Common myeloid progenitor, CD34-positive (primary cell): ENCODE results near the gene EXOC3L1.

Experiments used
- CTCF ChIA-PET: fragments of 350-600 bp; sonication (Branson Sonifier 250); formaldehyde crosslinking; loops from one replicate; lab custom pipeline; 2021; ENCODE audit warnings: antibody characterized with exemption; lab: Charles Lee
- POLR2A ChIA-PET: fragments of 350-600 bp; sonication (Branson Sonifier 250); formaldehyde crosslinking; loops from one replicate; lab custom pipeline; 2021; ENCODE audit warnings: antibody characterized with exemption; lab: Charles Lee
- DNase-seq, 3 donors: peaks; one replicate each; pipeline versions ENCODE4 v3.0.0 to v3.0.0-alpha.2; 2013
- H3K27ac ChIP-seq, 2 experiments: 1 replicate in 1 of 2; 2 replicates in 1 of 2; pipeline ENCODE4 v1.7.0; 2013; ENCODE audit warnings: inconsistent platforms in 2 of 2, low read length in 2 of 2, mild to moderate bottlenecking in 2 of 2, low read depth in 1 of 2, moderate library complexity in 1 of 2; ENCODE audit not compliant: severe bottlenecking in 2 of 2, insufficient read depth in 1 of 2, poor library complexity in 1 of 2
- H3K27me3 ChIP-seq, 5 experiments: replicated peaks in 2 of 5; 1 replicate in 3 of 5; 2 replicates in 2 of 5; pipeline versions ENCODE4 v1.6.1 to v1.7.0; 2013; ENCODE audit warnings: low read length in 4 of 5, mild to moderate bottlenecking in 2 of 5, moderate library complexity in 2 of 5, inconsistent platforms in 1 of 5; ENCODE audit not compliant: insufficient read depth in 5 of 5, control insufficient read depth in 4 of 5
- H3K36me3 ChIP-seq, 4 experiments: 1 replicate in 2 of 4; 2 replicates in 2 of 4; pipeline versions ENCODE4 v1.6.1 to v1.7.0; 2013; ENCODE audit warnings: low read length in 3 of 4, control low read depth in 1 of 4, mild to moderate bottlenecking in 1 of 4; ENCODE audit not compliant: control insufficient read depth in 4 of 4, insufficient read depth in 4 of 4
- H3K4me1 ChIP-seq, 4 experiments: 1 replicate in 3 of 4; 2 replicates in 1 of 4; pipeline versions ENCODE4 v1.6.1 to v1.7.1; 2013; ENCODE audit warnings: low read length in 3 of 4, mild to moderate bottlenecking in 3 of 4, control low read depth in 1 of 4, inconsistent platforms in 1 of 4, moderate library complexity in 1 of 4; ENCODE audit not compliant: control insufficient read depth in 4 of 4, insufficient read depth in 4 of 4; ENCODE audit errors: control extremely low read depth in 1 of 4
- H3K4me3 ChIP-seq, 7 experiments: 1 replicate in 4 of 7; 2 replicates in 3 of 7; pipeline versions ENCODE4 v1.5.1 to v1.7.0; 2013; ENCODE audit warnings: mild to moderate bottlenecking in 7 of 7, low read length in 6 of 7, moderate library complexity in 6 of 7, inconsistent platforms in 2 of 7, low read depth in 2 of 7, control low read depth in 1 of 7; ENCODE audit not compliant: insufficient read depth in 4 of 7, control insufficient read depth in 1 of 7; ENCODE audit errors: extremely low read depth in 1 of 7
- H3K9me3 ChIP-seq, 5 experiments: 1 replicate in 4 of 5; 2 replicates in 1 of 5; pipeline versions ENCODE4 v1.6.1 to v1.7.1; 2013; ENCODE audit warnings: low read length in 4 of 5, mild to moderate bottlenecking in 2 of 5, inconsistent platforms in 1 of 5, low read depth in 1 of 5, moderate library complexity in 1 of 5; ENCODE audit not compliant: control insufficient read depth in 4 of 5, insufficient read depth in 2 of 5; ENCODE audit errors: control extremely low read depth in 1 of 5
- WGBS: methylation state at CpG from one replicate; pipeline ENCODE4 v1.1.5; 2013; ENCODE audit not compliant: insufficient coverage; 5-methylcytosine and 5-hydroxymethylcytosine counted together

Gene EXOC3L1

DNA sequence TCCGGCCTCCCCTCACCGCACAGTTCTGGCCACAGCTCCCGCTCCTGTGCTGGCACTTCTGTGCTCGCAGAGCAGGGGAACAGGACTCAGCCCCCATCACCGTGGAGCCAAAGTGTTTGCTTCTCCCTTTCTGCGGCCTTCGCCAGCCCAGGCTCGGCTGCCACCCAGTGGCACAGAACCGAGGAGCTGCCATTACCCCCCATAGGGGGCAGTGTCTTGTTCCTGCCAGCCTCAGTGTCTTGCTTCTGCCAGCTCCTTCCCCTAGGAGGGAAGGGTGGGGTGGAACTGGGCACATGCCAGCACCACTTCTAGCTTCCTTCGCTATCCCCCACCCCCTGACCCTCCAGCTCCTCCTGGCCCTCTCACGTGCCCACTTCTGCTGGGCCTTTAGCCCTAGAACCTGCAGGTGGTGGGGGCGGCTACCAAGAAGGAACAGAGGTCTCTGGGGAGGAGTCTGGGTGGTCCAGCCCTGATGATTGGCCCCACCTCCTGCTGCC, 8.3 kb upstream of the EXOC3L1 start:
- Histone ChIP-seq H3K4me1 (peaks cover 0 to 8% (median 4%) of the 10 kb centered on the region in 4 experiments), H3K36me3 (peaks cover 19 to 81% (median 64%) of the 10 kb centered on the region in 4 experiments), H3K27me3 (no peaks in the 10 kb centered on the region), H3K9me3 (no peaks in the 10 kb centered on the region), H3K4me3 (no peak overlapping the region), H3K27ac (no peak overlapping the region)
- DNase-seq, result peak; percentile 60 to 77 (median 77)
- WGBS, result 58% methylated on average over 10 of the region's 12 CpGs
- CTCF ChIA-PET, result interaction anchor here (0.9 to 2.9 kb wide), 22 partner anchors 9 to 248 kb away, joined by 3 to 22 read pairs (median 4); partner anchors contain the start of gene TMEM208
- POLR2A ChIA-PET, result interaction anchor here (0.6 to 1.0 kb wide), 2 partner anchors 12 to 46 kb away, joined by 4 to 6 read pairs; no protein-coding TSS in a partner anchor

DNA sequence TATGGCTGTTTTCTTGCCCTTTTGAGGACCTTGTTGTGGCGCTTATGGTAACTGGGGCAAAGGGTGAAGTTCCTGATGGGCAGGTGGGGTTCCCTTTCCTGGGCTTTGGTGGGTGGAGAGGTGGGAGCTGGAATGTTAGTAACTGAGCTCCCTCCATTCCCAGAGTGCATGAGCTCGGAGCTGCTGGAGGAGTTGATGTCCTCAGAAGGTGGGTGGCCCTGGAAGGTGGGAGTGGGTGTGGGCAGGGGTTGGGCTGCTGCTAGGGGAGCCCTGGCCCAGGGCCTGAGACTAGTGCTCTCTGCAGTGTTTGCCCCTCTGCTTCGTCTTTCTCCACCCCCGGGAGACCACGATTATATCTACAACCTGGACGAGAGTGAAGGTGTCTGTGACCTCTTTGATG, 7.8 kb upstream of the EXOC3L1 start:
- POLR2A ChIA-PET, result interaction anchor here (0.6 to 1.0 kb wide), 2 partner anchors 13 to 47 kb away, joined by 4 to 6 read pairs; no protein-coding TSS in a partner anchor
- no peaks in the 10 kb centered on the region for H3K27me3 ChIP-seq
- H3K4me3 ChIP-seq, result no peak overlapping the region

DNA sequence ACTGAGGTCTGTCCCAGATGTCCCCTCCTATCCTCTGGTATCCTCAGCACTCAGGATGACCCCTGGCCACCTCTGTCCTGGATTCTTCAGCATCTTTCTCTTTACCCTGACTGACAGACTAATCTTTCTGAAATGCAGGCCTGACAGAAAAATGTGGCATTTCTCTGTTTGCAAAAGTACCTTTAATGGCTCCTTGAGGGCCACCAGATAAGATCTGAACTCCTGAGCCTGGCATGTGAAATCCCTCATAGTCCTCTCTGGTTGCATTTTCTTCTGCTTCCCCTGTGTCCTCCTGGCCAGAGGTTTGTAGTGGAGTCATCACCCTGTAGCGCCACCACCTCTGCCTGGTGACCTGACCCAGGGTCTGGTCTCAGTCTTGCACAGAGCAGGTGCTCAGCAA, 6.9 kb upstream of the EXOC3L1 start:
- peaks cover 17 to 68% (median 55%) of the 10 kb centered on the region in 4 experiments for H3K36me3 ChIP-seq
- no peak overlapping the region for H3K4me3 ChIP-seq
- H3K9me3 ChIP-seq, result no peaks in the 10 kb centered on the region
- POLR2A ChIA-PET, result no interaction called here
- H3K27me3 ChIP-seq, result no peaks in the 10 kb centered on the region
- CTCF ChIA-PET, result interaction anchor here (0.9 to 4.8 kb wide), 9 partner anchors 8 to 64 kb away, joined by 3 to 22 read pairs (median 7); no protein-coding TSS in a partner anchor
- WGBS, result 80% methylated on average over 1 of the region's 1 CpG
- peaks cover 0 to 16% (median 15%) of the 10 kb centered on the region in 4 experiments for H3K4me1 ChIP-seq
- no peak overlapping the region for H3K27ac ChIP-seq
- DNase-seq, result no peak

More for the DNA sequence above, 7.8 kb upstream of the EXOC3L1 start:
- 93% methylated on average over 4 of the region's 6 CpGs for WGBS
- no peak for DNase-seq
- no peaks in the 10 kb centered on the region for H3K9me3 ChIP-seq
- peaks cover 0 to 14% (median 10%) of the 10 kb centered on the region in 4 experiments for H3K4me1 ChIP-seq
- no peak overlapping the region for H3K27ac ChIP-seq
- CTCF ChIA-PET, result interaction anchor here (0.9 to 2.9 kb wide), 23 partner anchors 9 to 244 kb away, joined by 3 to 22 read pairs (median 4); partner anchors contain the start of gene TMEM208
- peaks cover 19 to 76% (median 61%) of the 10 kb centered on the region in 4 experiments for H3K36me3 ChIP-seq

DNA sequence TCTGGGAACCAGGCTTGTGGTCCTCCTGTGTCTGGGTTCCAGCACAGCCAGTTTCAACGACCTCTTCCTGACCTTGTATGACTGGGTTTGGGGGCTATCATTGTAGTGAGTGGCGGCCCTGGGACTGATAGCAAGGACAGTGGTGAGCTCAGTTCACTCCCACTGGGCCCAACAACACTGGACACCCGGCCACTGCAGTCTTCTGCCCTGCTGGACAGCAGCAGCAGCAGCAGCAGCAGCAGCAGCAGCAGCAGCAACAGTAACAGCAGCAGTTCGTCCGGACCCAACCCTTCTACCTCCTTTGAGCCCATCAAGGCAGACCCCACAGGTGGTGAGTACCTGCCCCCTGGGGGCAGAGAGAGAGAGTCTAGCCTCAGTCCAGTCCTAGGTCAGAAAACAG, 5.7 kb upstream of the EXOC3L1 start:
- H3K27me3 ChIP-seq, result no peaks in the 10 kb centered on the region
- H3K36me3 ChIP-seq, result peaks cover 17 to 60% (median 48%) of the 10 kb centered on the region in 4 experiments
- CTCF ChIA-PET, result interaction anchor here (0.6 to 4.8 kb wide), 6 partner anchors 9 to 242 kb away, joined by 3 to 17 read pairs (median 4); partner anchors contain the start of gene TMEM208
- no peaks in the 10 kb centered on the region for H3K9me3 ChIP-seq
- peaks cover 0 to 22% (median 20%) of the 10 kb centered on the region in 4 experiments for H3K4me1 ChIP-seq
- WGBS, result 93% methylated on average over 3 of the region's 5 CpGs
- no peak for DNase-seq
- H3K4me3 ChIP-seq, result no peak overlapping the region
- no peak overlapping the region for H3K27ac ChIP-seq
- POLR2A ChIA-PET, result no interaction called here

DNA sequence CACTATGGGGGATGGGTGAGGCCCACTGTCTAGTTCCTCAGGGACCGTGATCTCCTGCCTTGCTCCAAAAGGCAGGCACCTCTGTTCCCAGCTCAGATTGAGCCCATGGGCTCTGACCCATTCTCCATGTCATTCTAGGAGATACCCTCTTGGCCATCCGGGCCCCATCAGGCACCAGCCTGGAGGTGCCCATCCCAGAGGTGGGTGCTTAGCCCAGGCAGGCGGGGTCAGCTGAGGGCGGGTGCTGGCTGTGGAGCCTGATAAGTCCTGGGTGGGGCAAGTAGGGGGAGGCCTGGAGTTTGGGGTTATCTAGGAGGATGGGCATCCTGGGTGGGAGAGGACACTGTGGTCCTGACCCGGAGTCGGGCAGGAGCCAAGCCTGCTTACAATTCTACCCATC, 4.3 kb upstream of the EXOC3L1 start:
- ChIA-PET CTCF (interaction anchor here (1.0 to 4.8 kb wide), 8 partner anchors 9 to 251 kb away, joined by 3 to 17 read pairs (median 5); partner anchors contain the start of gene TMEM208), POLR2A (no interaction called here)
- no peaks in the 10 kb centered on the region for H3K27me3 ChIP-seq
- peaks cover 17 to 52% (median 45%) of the 10 kb centered on the region in 4 experiments for H3K36me3 ChIP-seq
- H3K4me1 ChIP-seq, result peaks cover 0 to 22% (median 20%) of the 10 kb centered on the region in 4 experiments
- H3K9me3 ChIP-seq, result no peaks in the 10 kb centered on the region
- H3K4me3 ChIP-seq, result no peak overlapping the region
- WGBS, result 100% methylated on average over 3 of the region's 6 CpGs
- H3K27ac ChIP-seq, result peak overlapping the region in 1 of 2 experiments; percentile 43
- DNase-seq, result no peak

DNA sequence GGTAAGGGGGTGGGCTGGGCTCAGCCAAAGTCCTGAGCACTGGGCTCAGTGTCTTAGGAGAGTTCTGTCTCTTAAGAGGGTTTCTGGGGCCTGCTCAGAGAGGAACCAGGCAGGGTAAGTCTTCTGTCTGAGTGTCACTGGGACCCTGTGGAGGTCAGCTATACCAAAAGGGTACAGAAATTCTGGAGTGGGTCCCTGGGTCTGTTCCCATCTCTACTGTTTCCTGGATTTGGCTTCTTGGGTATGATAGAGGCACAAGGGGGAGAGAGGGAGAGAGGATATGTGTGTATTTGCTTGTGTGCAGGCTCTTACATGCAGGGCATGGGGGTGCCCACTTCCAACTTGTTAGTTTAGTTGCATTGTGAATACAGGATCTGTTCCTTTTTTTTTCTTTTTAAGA, 3.6 kb upstream of the EXOC3L1 start:
- H3K9me3 ChIP-seq, result no peaks in the 10 kb centered on the region
- H3K27ac ChIP-seq, result peak overlapping the region in 1 of 2 experiments; percentile 90
- H3K4me3 ChIP-seq, result peak overlapping the region in 3 of 7 experiments; percentile 33 to 98 (median 97)
- peaks cover 17 to 52% (median 45%) of the 10 kb centered on the region in 4 experiments for H3K36me3 ChIP-seq
- CTCF ChIA-PET, result interaction anchor here (0.9 to 4.8 kb wide), 11 partner anchors 8 to 251 kb away, joined by 3 to 17 read pairs (median 5); partner anchors contain the start of gene TMEM208
- POLR2A ChIA-PET, result no interaction called here
- DNase-seq, result no peak
- H3K27me3 ChIP-seq, result no peaks in the 10 kb centered on the region
- H3K4me1 ChIP-seq, result peaks cover 0 to 22% (median 20%) of the 10 kb centered on the region in 4 experiments
